ENCODE measurements around the gene GBX1. TPM values are rescaled to one million over a fixed set of nuclear protein-coding genes. Genes with fewer than 3 reads are reported as not detected.
A peak's percentile ranks its signal among the peaks of the same experiment; 100 is the strongest.

Gene GBX1
- not detected in 2 replicates for polyA plus RNA-seq
- not detected in 2 replicates for polyA minus RNA-seq

DNA sequence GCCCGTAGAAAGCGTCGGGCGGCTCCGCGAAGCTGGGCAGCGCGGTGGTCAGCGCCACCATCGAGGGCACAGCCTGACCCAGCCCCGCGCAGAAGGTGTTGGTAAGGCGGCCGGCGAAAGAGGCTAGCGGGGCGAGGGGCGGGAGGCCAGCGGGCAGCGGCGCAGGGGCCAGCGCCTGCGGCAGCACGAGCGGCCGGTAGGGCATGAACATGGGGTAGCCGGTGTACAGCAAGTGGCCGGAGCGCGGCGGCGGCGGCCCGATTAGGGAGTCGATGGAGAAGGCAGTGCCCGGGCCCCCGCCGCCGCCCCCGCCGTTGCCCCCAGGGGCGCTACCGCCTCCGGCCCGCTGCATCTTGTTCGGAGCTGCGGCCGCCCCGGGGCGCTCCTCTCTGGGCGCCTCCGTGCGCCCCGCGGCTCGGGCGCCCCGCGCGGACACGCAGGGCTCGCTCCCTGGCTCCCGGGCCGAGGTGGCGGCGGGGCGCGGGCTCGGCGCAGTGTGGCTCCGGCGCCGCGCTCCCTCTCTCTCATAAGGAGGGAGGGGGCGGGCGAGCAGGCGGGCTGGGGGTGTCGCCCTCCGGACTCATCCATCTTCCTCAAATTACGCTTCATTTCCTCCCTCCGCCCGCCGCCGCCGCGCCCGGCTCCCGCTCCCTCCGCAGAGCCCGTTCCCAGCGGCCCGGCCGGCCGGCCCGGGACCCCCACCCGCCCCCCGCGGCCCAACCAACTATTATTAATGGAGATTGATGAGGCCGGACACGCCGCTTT, at the start of gene GBX1:
Gene GBX1, minus strand, starts transcription at position 498 of the 765 bp plus-strand sequence. Its CDS starts 146 bp downstream, at position 352.
- H3K9me2 ChIP-seq (ENCODE audit: insufficient read depth, low read length), result no peaks in the 10 kb centered on the region
- peak within 1 kb of the TSS; percentile 45 for H3K9ac ChIP-seq (ENCODE audit: low read length)
- no peak within 1 kb of the TSS for H2AFZ ChIP-seq (ENCODE audit: low read depth, low read length)
- no peaks in the 10 kb centered on the region for H3K79me2 ChIP-seq (replicated peaks; ENCODE audit: insufficient read depth, low read length)
- H3K4me3 ChIP-seq (ENCODE audit: low read length), result peak within 1 kb of the TSS; percentile 70
- H3K4me2 ChIP-seq (ENCODE audit: low read length), result peak within 1 kb of the TSS; percentile 25
- H3F3A ChIP-seq (ENCODE audit: insufficient read depth, low read length, poor library complexity, severe bottlenecking), result no peaks in the 10 kb centered on the region
- H3K27me3 ChIP-seq (ENCODE audit: insufficient read depth, low read depth, low read length), result peaks cover 77% of the 10 kb centered on the region
- H3K9me3 ChIP-seq (ENCODE audit: low read length), result no peaks in the 10 kb centered on the region
- H3K36me3 ChIP-seq (ENCODE audit: insufficient read depth, low read length), result no peaks in the 10 kb centered on the region
- H4K20me1 ChIP-seq (ENCODE audit: insufficient read depth), result no peaks in the 10 kb centered on the region
- TF ChIP-seq MXI1 (conservative IDR thresholded peaks at IDR 0.05; ENCODE audit: poor library complexity, severe bottlenecking) (no peak), EZH2 (IDR thresholded peaks at IDR 0.05; ENCODE audit: borderline replicate concordance, insufficient read depth, low read length, poor library complexity, severe bottlenecking) (peak; percentile 64)
- TF ChIP-seq, protein P1, sequence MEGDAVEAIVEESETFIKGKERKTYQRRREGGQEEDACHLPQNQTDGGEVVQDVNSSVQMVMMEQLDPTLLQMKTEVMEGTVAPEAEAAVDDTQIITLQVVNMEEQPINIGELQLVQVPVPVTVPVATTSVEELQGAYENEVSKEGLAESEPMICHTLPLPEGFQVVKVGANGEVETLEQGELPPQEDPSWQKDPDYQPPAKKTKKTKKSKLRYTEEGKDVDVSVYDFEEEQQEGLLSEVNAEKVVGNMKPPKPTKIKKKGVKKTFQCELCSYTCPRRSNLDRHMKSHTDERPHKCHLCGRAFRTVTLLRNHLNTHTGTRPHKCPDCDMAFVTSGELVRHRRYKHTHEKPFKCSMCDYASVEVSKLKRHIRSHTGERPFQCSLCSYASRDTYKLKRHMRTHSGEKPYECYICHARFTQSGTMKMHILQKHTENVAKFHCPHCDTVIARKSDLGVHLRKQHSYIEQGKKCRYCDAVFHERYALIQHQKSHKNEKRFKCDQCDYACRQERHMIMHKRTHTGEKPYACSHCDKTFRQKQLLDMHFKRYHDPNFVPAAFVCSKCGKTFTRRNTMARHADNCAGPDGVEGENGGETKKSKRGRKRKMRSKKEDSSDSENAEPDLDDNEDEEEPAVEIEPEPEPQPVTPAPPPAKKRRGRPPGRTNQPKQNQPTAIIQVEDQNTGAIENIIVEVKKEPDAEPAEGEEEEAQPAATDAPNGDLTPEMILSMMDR (IDR thresholded peaks at IDR 0.05; ENCODE audit: poor library complexity, severe bottlenecking), result peak; percentile 50
- no peak within 1 kb of the TSS for H3K27ac ChIP-seq (ENCODE audit: low read length)

DNA sequence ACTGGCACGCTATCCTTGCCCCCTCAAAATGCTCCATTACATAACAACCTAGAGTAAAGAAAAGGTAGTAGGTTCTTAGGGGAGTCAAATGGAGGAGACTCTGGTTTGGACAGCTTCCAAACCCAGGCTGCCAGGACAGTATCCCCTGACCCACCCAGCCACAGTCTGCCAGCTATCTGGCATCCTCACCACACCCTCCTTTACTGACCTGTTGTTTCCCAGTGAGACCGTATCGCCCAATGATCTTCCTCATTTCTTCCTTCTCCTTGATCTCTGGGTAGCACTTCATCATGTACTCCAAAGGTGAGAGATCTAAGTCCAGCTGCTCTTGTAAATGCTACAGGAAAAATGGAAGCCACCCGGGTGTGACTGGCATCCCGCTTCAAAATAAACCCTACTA, 47.9 kb upstream of the GBX1 start:
- Histone ChIP-seq H3K4me3 (ENCODE audit: low read length) (no peak overlapping the region), H3K27me3 (ENCODE audit: insufficient read depth, low read depth, low read length) (no peaks in the 10 kb centered on the region), H3K4me2 (ENCODE audit: low read length) (no peak overlapping the region), H3K9ac (ENCODE audit: low read length) (no peak overlapping the region), H3K79me2 (replicated peaks; ENCODE audit: insufficient read depth, low read length) (no peaks in the 10 kb centered on the region), H3K9me2 (ENCODE audit: insufficient read depth, low read length) (no peaks in the 10 kb centered on the region), H3K36me3 (ENCODE audit: insufficient read depth, low read length) (no peaks in the 10 kb centered on the region), H3K27ac (ENCODE audit: low read length) (no peak overlapping the region), H2AFZ (ENCODE audit: low read depth, low read length) (no peak overlapping the region), H4K20me1 (ENCODE audit: insufficient read depth) (no peaks in the 10 kb centered on the region), H3K9me3 (ENCODE audit: low read length) (no peaks in the 10 kb centered on the region), H3F3A (ENCODE audit: insufficient read depth, low read length, poor library complexity, severe bottlenecking) (no peaks in the 10 kb centered on the region)
- TF ChIP-seq, protein P1 (IDR thresholded peaks at IDR 0.05; ENCODE audit: poor library complexity, severe bottlenecking), result no peak
- TF ChIP-seq, protein P2, sequence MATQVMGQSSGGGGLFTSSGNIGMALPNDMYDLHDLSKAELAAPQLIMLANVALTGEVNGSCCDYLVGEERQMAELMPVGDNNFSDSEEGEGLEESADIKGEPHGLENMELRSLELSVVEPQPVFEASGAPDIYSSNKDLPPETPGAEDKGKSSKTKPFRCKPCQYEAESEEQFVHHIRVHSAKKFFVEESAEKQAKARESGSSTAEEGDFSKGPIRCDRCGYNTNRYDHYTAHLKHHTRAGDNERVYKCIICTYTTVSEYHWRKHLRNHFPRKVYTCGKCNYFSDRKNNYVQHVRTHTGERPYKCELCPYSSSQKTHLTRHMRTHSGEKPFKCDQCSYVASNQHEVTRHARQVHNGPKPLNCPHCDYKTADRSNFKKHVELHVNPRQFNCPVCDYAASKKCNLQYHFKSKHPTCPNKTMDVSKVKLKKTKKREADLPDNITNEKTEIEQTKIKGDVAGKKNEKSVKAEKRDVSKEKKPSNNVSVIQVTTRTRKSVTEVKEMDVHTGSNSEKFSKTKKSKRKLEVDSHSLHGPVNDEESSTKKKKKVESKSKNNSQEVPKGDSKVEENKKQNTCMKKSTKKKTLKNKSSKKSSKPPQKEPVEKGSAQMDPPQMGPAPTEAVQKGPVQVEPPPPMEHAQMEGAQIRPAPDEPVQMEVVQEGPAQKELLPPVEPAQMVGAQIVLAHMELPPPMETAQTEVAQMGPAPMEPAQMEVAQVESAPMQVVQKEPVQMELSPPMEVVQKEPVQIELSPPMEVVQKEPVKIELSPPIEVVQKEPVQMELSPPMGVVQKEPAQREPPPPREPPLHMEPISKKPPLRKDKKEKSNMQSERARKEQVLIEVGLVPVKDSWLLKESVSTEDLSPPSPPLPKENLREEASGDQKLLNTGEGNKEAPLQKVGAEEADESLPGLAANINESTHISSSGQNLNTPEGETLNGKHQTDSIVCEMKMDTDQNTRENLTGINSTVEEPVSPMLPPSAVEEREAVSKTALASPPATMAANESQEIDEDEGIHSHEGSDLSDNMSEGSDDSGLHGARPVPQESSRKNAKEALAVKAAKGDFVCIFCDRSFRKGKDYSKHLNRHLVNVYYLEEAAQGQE (IDR thresholded peaks at IDR 0.05; ENCODE audit: borderline replicate concordance), result no peak
- TF ChIP-seq EZH2 (IDR thresholded peaks at IDR 0.05; ENCODE audit: borderline replicate concordance, insufficient read depth, low read length, poor library complexity, severe bottlenecking) (no peak), MXI1 (conservative IDR thresholded peaks at IDR 0.05; ENCODE audit: poor library complexity, severe bottlenecking) (no peak), POLR2AphosphoS5 (IDR thresholded peaks at IDR 0.05) (no peak), RAD21 (conservative IDR thresholded peaks at IDR 0.05) (no peak), TAF1 (IDR thresholded peaks at IDR 0.05; ENCODE audit: low read depth) (no peak), EP300 (conservative IDR thresholded peaks at IDR 0.05; ENCODE audit: poor library complexity, severe bottlenecking) (no peak), SMC3 (conservative IDR thresholded peaks at IDR 0.05; ENCODE audit: poor library complexity) (no peak)

Data from neural cell (in vitro differentiated cells).